NT2/D1 (cell line): ENCODE results near the gene PPFIA1.

ENCODE experiments used
- DNase-seq: peaks from one replicate; pipeline ENCODE4 v3.0.0-alpha.2; 2011; ENCODE audit warnings: low read depth, low spot score
- H3K27me3 ChIP-seq: 2 replicates; pipeline ENCODE4 v1.6.0; 2011; ENCODE audit warnings: mild to moderate bottlenecking; ENCODE audit not compliant: insufficient read length, insufficient read depth
- H3K36me3 ChIP-seq: 2 replicates; pipeline ENCODE4 v1.6.1; 2011; ENCODE audit warnings: mild to moderate bottlenecking, low read length, mixed read lengths; ENCODE audit not compliant: insufficient read depth, insufficient read length
- H3K4me1 ChIP-seq: 2 replicates; pipeline ENCODE4 v1.5.1; 2011; ENCODE audit not compliant: insufficient read depth, insufficient read length
- H3K4me3 ChIP-seq: 2 replicates; pipeline ENCODE4 v1.5.1; 2011; ENCODE audit warnings: low read depth; ENCODE audit not compliant: insufficient read length
- H3K9ac ChIP-seq: 2 replicates; pipeline ENCODE4 v1.6.0; 2011; ENCODE audit warnings: low read depth; ENCODE audit not compliant: insufficient read length
- H3K9me3 ChIP-seq: 2 replicates; pipeline ENCODE4 v1.5.1; 2011; ENCODE audit warnings: mild to moderate bottlenecking, low read length; ENCODE audit not compliant: insufficient read depth
- SUZ12 ChIP-seq: IDR thresholded peaks from 2 replicates; pipeline ENCODE4 v1.6.1; 2011; ENCODE audit not compliant: insufficient read length, insufficient read depth; ENCODE audit errors: extremely low read depth
- YY1 ChIP-seq: IDR thresholded peaks from 2 replicates; pipeline ENCODE4 v1.6.1; 2011; ENCODE audit not compliant: insufficient read length, insufficient read depth
- ZNF274 ChIP-seq: IDR thresholded peaks from 2 replicates; pipeline ENCODE4 v1.6.1; 2011; ENCODE audit warnings: mild to moderate bottlenecking, low read depth, low read length

PPFIA1 gene

GRCh38 chr11:70358753-70359152, 88.3 kb downstream of the PPFIA1 start:
- Histone ChIP-seq H3K9ac (no peak overlapping the region), H3K4me1 (no peaks in the 10 kb centered on the region), H3K9me3 (no peaks in the 10 kb centered on the region), H3K4me3 (no peak overlapping the region), H3K27me3 (no peaks in the 10 kb centered on the region), H3K36me3 (peaks cover 91% of the 10 kb centered on the region)
- no peak for DNase-seq
- TF ChIP-seq ZNF274 (no peak), SUZ12 (no peak), YY1 (no peak)

- H3K9ac ChIP-seq, result no peak overlapping the region
- no peaks in the 10 kb centered on the region for H3K27me3 ChIP-seq
- no peak overlapping the region for H3K4me3 ChIP-seq
- H3K4me1 ChIP-seq, result no peaks in the 10 kb centered on the region
- H3K36me3 ChIP-seq, result peaks cover 90% of the 10 kb centered on the region
- no peak for DNase-seq
- no peaks in the 10 kb centered on the region for H3K9me3 ChIP-seq
- TF ChIP-seq SUZ12, result no peak
These were observed 89.1 kb downstream of the PPFIA1 start for GRCh38 chr11:70359451-70360205.

GRCh38 chr11:70360211-70360610, 89.7 kb downstream of the PPFIA1 start:
- H3K4me3 ChIP-seq, result no peak overlapping the region
- TF ChIP-seq SUZ12 (no peak), YY1 (no peak), ZNF274 (no peak)
- no peak for DNase-seq
- no peaks in the 10 kb centered on the region for H3K9me3 ChIP-seq
- peaks cover 92% of the 10 kb centered on the region for H3K36me3 ChIP-seq
- no peaks in the 10 kb centered on the region for H3K4me1 ChIP-seq
- H3K9ac ChIP-seq, result no peak overlapping the region
- no peaks in the 10 kb centered on the region for H3K27me3 ChIP-seq

GRCh38 chr11:70364178-70364577, 93.7 kb downstream of the PPFIA1 start:
- Histone ChIP-seq H3K27me3 (no peaks in the 10 kb centered on the region), H3K4me3 (no peak overlapping the region)

DNA sequence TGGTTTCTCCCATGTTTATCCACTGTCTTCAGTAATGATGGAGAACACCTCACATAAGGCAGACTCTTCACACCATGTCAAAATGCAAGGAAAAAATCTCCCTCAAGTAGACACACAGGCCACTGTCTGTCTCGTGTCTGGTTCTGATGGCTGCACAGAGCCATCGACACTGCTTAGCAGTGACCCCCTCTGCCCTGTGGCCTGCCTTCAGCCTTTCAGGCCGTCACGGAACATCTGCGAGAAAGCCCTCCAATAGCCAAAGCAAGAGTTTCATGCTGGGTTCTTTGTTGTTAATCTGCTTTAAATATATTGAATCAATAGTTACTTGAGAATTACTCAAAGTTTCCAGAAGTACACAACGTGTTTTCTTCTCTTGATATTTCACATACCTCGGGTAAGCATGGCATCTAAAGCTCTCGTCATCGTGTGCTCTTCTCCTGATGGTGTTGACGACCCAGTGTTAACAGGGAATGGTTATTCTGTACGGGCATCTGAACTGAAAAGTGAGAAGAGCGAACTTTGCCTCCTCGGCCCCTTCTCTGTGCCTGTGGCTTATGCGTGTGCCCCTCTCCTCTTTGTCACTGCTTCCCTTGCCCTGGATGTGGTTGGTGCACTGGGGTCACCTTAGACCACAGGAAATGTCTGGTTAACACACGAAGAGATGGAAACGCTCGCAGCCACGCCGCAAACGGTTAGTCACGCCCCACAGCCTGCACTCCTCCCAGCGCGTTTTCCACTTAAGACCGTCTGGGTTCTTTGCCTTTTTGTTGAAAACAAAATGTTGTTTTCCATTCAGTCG, 94.5 kb downstream of the PPFIA1 start:
- Histone ChIP-seq H3K4me3 (no peak overlapping the region), H3K9ac (no peak overlapping the region), H3K9me3 (no peaks in the 10 kb centered on the region), H3K27me3 (no peaks in the 10 kb centered on the region), H3K4me1 (no peaks in the 10 kb centered on the region), H3K36me3 (peaks cover 63% of the 10 kb centered on the region)
- DNase-seq, result no peak
- TF ChIP-seq ZNF274 (no peak), YY1 (no peak), SUZ12 (no peak)

More at GRCh38 chr11:70364178-70364577, 93.7 kb downstream of the PPFIA1 start:
- no peak for TF ChIP-seq YY1
- TF ChIP-seq ZNF274, result no peak
- no peak for TF ChIP-seq SUZ12
- Histone ChIP-seq H3K9me3 (no peaks in the 10 kb centered on the region), H3K36me3 (peaks cover 71% of the 10 kb centered on the region), H3K9ac (no peak overlapping the region), H3K4me1 (no peaks in the 10 kb centered on the region)
- DNase-seq, result no peak

GRCh38 chr11:70365544-70365927, 95.0 kb downstream of the PPFIA1 start:
- Histone ChIP-seq H3K36me3 (peaks cover 57% of the 10 kb centered on the region), H3K4me1 (no peaks in the 10 kb centered on the region), H3K4me3 (no peak overlapping the region), H3K9me3 (no peaks in the 10 kb centered on the region), H3K9ac (no peak overlapping the region), H3K27me3 (no peaks in the 10 kb centered on the region)
- TF ChIP-seq ZNF274 (no peak), SUZ12 (no peak), YY1 (no peak)
- DNase-seq, result no peak

- Histone ChIP-seq H3K36me3 (peaks cover 47% of the 10 kb centered on the region), H3K9ac (no peak overlapping the region), H3K4me3 (no peak overlapping the region), H3K27me3 (no peaks in the 10 kb centered on the region), H3K9me3 (no peaks in the 10 kb centered on the region), H3K4me1 (no peaks in the 10 kb centered on the region)
- DNase-seq, result no peak
- TF ChIP-seq SUZ12 (no peak), ZNF274 (no peak), YY1 (no peak)
These were observed 96.6 kb downstream of the PPFIA1 start for GRCh38 chr11:70367071-70367470.
